SK-N-SH (cell line): ENCODE data around the gene PHF20. TPM values are rescaled to one million over a fixed set of nuclear protein-coding genes. Genes with fewer than 3 reads are reported as not detected.
A peak's percentile ranks its signal among the peaks of the same experiment; 100 is the strongest.
"Not testable (repeated sequence)": the region's sequence is repeated elsewhere in the genome, so short reads cannot be mapped to it uniquely, and the experiment has no call there.

ENCODE experiments used
- CTCF ChIA-PET: fragments of 300-600, 350-600 bp; formaldehyde crosslinking; extraction: SDS; loops from one replicate; lab custom pipeline; 2021; lab: Yijun Ruan, JAX
- POLR2A ChIA-PET: fragments of 350-600 bp; sonication (Branson Sonifier 250); formaldehyde crosslinking; extraction: SDS; loops from one replicate; lab custom pipeline; 2020; ENCODE audit warnings: antibody characterized with exemption, inconsistent platforms; lab: Yijun Ruan, JAX
- DNase-seq: peaks from one replicate; pipeline ENCODE4 v3.0.0; 2012
- H2AFZ ChIP-seq: fragments of 200-600 bp; sonication (generic); 2 replicates; pipeline ENCODE4 v1.8.1; 2016; ENCODE audit warnings: antibody characterized with exemption, mild to moderate bottlenecking, low read depth
- H3F3A ChIP-seq: fragments of 200-600 bp; sonication (generic); replicated peaks from 2 replicates; pipeline ENCODE3; 2016; ENCODE audit warnings: antibody characterized with exemption, mild to moderate bottlenecking; ENCODE audit not compliant: insufficient read depth
- H3K27ac ChIP-seq, 2 experiments: fragments of 200-500 bp in 1 of 2; fragments of 200-600 bp in 1 of 2; sonication (Bioruptor generic) in 1 of 2; sonication (generic), shearing (Covaris generic) in 1 of 2; 2 replicates each; pipeline versions ENCODE4 v1.5.1 to v1.6.1; 2014 to 2016; ENCODE audit warnings: low read depth in 2 of 2, inconsistent platforms in 1 of 2, low read length in 1 of 2, mild to moderate bottlenecking in 1 of 2, mixed read lengths in 1 of 2
- H3K27me3 ChIP-seq: fragments of 200-600 bp; sonication (generic), shearing (Covaris generic); 2 replicates; pipeline ENCODE4 v1.6.1; 2016; ENCODE audit warnings: mixed run types; ENCODE audit not compliant: insufficient read depth
- H3K36me3 ChIP-seq, 2 experiments: fragments of 200-500 bp in 1 of 2; fragments of 200-600 bp in 1 of 2; sonication (Bioruptor generic) in 1 of 2; sonication (generic) in 1 of 2; replicated peaks in 1 of 2; 2 replicates each; pipeline versions ENCODE3 to v1.5.1; 2014 to 2016; ENCODE audit warnings: low read length in 1 of 2, mild to moderate bottlenecking in 1 of 2; ENCODE audit not compliant: insufficient read depth in 2 of 2, control insufficient read depth in 1 of 2
- H3K4me1 ChIP-seq, 2 experiments: fragments of 200-500 bp in 1 of 2; fragments of 200-600 bp in 1 of 2; sonication (Bioruptor generic) in 1 of 2; sonication (generic), shearing (Covaris generic) in 1 of 2; 2 replicates each; pipeline versions ENCODE4 v1.5.1 to v1.6.1; 2014 to 2016; ENCODE audit warnings: low read depth in 1 of 2, low read length in 1 of 2, mixed run types in 1 of 2; ENCODE audit not compliant: insufficient read depth in 2 of 2, control insufficient read depth in 1 of 2
- H3K4me2 ChIP-seq: fragments of 200-600 bp; sonication (generic), shearing (Covaris generic); 2 replicates; pipeline ENCODE4 v1.6.1; 2017; ENCODE audit warnings: mixed run types
- H3K4me3 ChIP-seq, 2 experiments: fragments of 200-500 bp in 1 of 2; fragments of 200-600 bp in 1 of 2; sonication (Bioruptor generic) in 1 of 2; sonication (generic), shearing (Covaris generic) in 1 of 2; 2 replicates each; pipeline versions ENCODE4 v1.5.1 to v1.8.1; 2014 to 2016; ENCODE audit warnings: low read depth in 2 of 2, inconsistent platforms in 1 of 2, low read length in 1 of 2, mild to moderate bottlenecking in 1 of 2, mixed read lengths in 1 of 2, moderate library complexity in 1 of 2
- H3K79me2 ChIP-seq: fragments of 200-600 bp; sonication (generic); 2 replicates; pipeline ENCODE4 v1.8.1; 2017; ENCODE audit warnings: mild to moderate bottlenecking; ENCODE audit not compliant: insufficient read depth
- H3K9ac ChIP-seq: fragments of 200-600 bp; sonication (generic); 2 replicates; pipeline ENCODE4 v1.6.1; 2017; ENCODE audit warnings: mixed run types
- H3K9me2 ChIP-seq: fragments of 200-600 bp; sonication (generic); 2 replicates; pipeline ENCODE4 v1.6.1; 2017; ENCODE audit warnings: mixed run types
- H3K9me3 ChIP-seq: fragments of 200-600 bp; sonication (generic); 2 replicates; pipeline ENCODE4 v1.6.1; 2017; ENCODE audit warnings: mixed run types, mild to moderate bottlenecking, moderate library complexity
- H4K20me1 ChIP-seq: fragments of 200-600 bp; sonication (generic); 2 replicates; pipeline ENCODE4 v1.6.1; 2017; ENCODE audit warnings: mild to moderate bottlenecking, mixed run types; ENCODE audit not compliant: insufficient read depth
- ELF1 ChIP-seq: IDR thresholded peaks from 2 replicates; pipeline ENCODE4 v1.4.0; 2012
- EZH2phosphoT487 ChIP-seq: fragments of 200-600 bp; sonication (generic); IDR thresholded peaks from 2 replicates; pipeline ENCODE4 v1.6.1; 2017; ENCODE audit warnings: low read depth, mixed run types, mild to moderate bottlenecking, antibody characterized with exemption, moderate library complexity, borderline replicate concordance
- FOSL2 ChIP-seq: IDR thresholded peaks from 2 replicates; pipeline ENCODE4 v1.4.0; 2012; ENCODE audit warnings: low read depth, mild to moderate bottlenecking, moderate library complexity, borderline replicate concordance
- FOXJ3 ChIP-seq: sonication (generic); formaldehyde crosslinking; IDR thresholded peaks from 2 replicates; pipeline ENCODE4 v1.5.1; 2020; ENCODE audit warnings: mild to moderate bottlenecking, missing genetic modification reagents
- FOXM1 ChIP-seq: IDR thresholded peaks from 2 replicates; pipeline ENCODE4 v1.4.0; 2012; ENCODE audit warnings: low read depth, mild to moderate bottlenecking
- GATA2 ChIP-seq: sonication (generic); formaldehyde crosslinking; IDR thresholded peaks from 2 replicates; pipeline ENCODE4 v1.5.0; 2020; ENCODE audit warnings: mild to moderate bottlenecking, missing genetic modification reagents
- REST ChIP-seq: IDR thresholded peaks from 2 replicates; pipeline ENCODE4 v1.6.1; 2012; ENCODE audit warnings: mild to moderate bottlenecking, low read depth, low read length, moderate library complexity
- RFX5 ChIP-seq: IDR thresholded peaks from 2 replicates; pipeline ENCODE4 v1.6.1; 2012; ENCODE audit warnings: mild to moderate bottlenecking, improper control_type of control experiment, low read length
- SMC3 ChIP-seq: IDR thresholded peaks from 2 replicates; pipeline ENCODE4 v1.6.1; 2012; ENCODE audit warnings: low read depth, low read length, improper control_type of control experiment
- TEAD4 ChIP-seq: IDR thresholded peaks from 2 replicates; pipeline ENCODE4 v1.4.0; 2012; ENCODE audit warnings: mild to moderate bottlenecking, borderline replicate concordance; ENCODE audit not compliant: insufficient read depth
- YY1 ChIP-seq: IDR thresholded peaks from 2 replicates; pipeline ENCODE4 v1.4.0; 2012; ENCODE audit warnings: low read depth, mild to moderate bottlenecking
- WGBS: methylation state at CpG from one replicate; pipeline ENCODE4 v1.1.6; 2017; ENCODE audit warnings: low lambda C conversion rate; 5-methylcytosine and 5-hydroxymethylcytosine counted together
- polyA plus RNA-seq, 3 experiments: library from polyadenylated mRNA; depleted of rRNA; stranded (reverse); fragments of >200 nt; gene quantifications; 2 replicates each; pipeline ENCODE4 v1.2.3, GENCODE V29; 2012
- TF ChIP-seq, protein P1 (sequence below): IDR thresholded peaks from 2 replicates; pipeline ENCODE4 v1.4.0; 2012; ENCODE audit warnings: low read depth
- TF ChIP-seq, protein P2 (sequence below): IDR thresholded peaks from 2 replicates; pipeline ENCODE4 v1.4.0; 2012; ENCODE audit warnings: low read depth, borderline replicate concordance

Gene PHF20
- polyA plus RNA-seq, 1 of the 3 experiments (the other 2 are of a cell fraction): 23.8 TPM

DNA sequence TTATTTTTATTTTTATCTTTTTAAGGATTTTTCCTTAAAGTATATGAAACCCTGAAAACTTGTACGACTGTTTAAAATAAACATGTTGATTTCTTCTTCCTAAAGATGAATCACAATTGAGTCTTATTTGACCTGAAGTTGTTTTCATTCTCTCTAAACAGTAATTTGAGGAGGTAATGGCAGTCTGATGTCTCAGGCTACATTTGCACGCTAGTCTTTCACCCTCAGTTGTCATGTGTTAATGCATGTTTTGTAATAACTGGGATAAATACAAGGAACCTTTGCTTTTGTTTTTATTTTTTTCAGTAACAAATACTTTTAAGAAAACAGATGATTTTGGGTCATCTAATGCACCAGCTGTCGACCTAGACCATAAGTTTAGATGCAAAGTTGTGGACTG, 127.2 kb downstream of the PHF20 start:
- CTCF ChIA-PET: no interaction called here
- Histone ChIP-seq H3K9ac (no peak overlapping the region), H2AFZ (no peak overlapping the region), H4K20me1 (peaks cover 3% of the 10 kb centered on the region; the same call in 1 of the 2 replicates), H3K9me2 (no peaks in the 10 kb centered on the region), H3K4me2 (no peak overlapping the region), H3K79me2 (peaks cover 17% of the 10 kb centered on the region; the same call in 1 of the 2 replicates), H3K4me1 (peaks cover 10 to 11% of the 10 kb centered on the region in 2 experiments; a peak in 3 of 4 replicates), H3K27me3 (no peaks in the 10 kb centered on the region), H3F3A (peaks cover 26% of the 10 kb centered on the region), H3K9me3 (no peaks in the 10 kb centered on the region), H3K36me3 (peaks cover 8 to 28% of the 10 kb centered on the region in 2 experiments), H3K4me3 (no peak overlapping the region), H3K27ac (no peak overlapping the region)
- WGBS: 94% methylated on average over 3 of the region's 3 CpGs
- DNase-seq: no peak
- no peak for TF ChIP-seq FOXJ3 (CRISPR knock-in tag)
- TF ChIP-seq REST: no peak
- POLR2A ChIA-PET: no interaction called here

GRCh38 chr20:35901230-35901629, 129.4 kb downstream of the PHF20 start:
- peak overlapping the region; percentile 56; the same call in 1 of the 2 replicates for H2AFZ ChIP-seq
- H3F3A ChIP-seq: peaks cover 26% of the 10 kb centered on the region
- peaks cover 10 to 11% of the 10 kb centered on the region in 2 experiments; a peak in 3 of 4 replicates for H3K4me1 ChIP-seq
- 93% methylated on average over 4 of the region's 4 CpGs for WGBS
- H3K36me3 ChIP-seq: peaks cover 17 to 21% of the 10 kb centered on the region in 2 experiments
- H3K27me3 ChIP-seq, H3K4me3 ChIP-seq, POLR2A ChIA-PET, H3K9me2 ChIP-seq, DNase-seq, H3K9me3 ChIP-seq, H4K20me1 ChIP-seq: not testable (repeated sequence)
- CTCF ChIA-PET: interaction anchor here (0.7 kb wide), 1 partner anchor 21 kb away, joined by 4 read pairs; no protein-coding TSS in a partner anchor
- peak overlapping the region; percentile 40 to 94; a peak in 3 of 4 replicates for H3K27ac ChIP-seq
- H3K4me2 ChIP-seq: peak overlapping the region; percentile 48; the same call in 1 of the 2 replicates
- H3K9ac ChIP-seq: peak overlapping the region; percentile 45
- H3K79me2 ChIP-seq: peaks cover 17% of the 10 kb centered on the region; the same call in 1 of the 2 replicates

DNA sequence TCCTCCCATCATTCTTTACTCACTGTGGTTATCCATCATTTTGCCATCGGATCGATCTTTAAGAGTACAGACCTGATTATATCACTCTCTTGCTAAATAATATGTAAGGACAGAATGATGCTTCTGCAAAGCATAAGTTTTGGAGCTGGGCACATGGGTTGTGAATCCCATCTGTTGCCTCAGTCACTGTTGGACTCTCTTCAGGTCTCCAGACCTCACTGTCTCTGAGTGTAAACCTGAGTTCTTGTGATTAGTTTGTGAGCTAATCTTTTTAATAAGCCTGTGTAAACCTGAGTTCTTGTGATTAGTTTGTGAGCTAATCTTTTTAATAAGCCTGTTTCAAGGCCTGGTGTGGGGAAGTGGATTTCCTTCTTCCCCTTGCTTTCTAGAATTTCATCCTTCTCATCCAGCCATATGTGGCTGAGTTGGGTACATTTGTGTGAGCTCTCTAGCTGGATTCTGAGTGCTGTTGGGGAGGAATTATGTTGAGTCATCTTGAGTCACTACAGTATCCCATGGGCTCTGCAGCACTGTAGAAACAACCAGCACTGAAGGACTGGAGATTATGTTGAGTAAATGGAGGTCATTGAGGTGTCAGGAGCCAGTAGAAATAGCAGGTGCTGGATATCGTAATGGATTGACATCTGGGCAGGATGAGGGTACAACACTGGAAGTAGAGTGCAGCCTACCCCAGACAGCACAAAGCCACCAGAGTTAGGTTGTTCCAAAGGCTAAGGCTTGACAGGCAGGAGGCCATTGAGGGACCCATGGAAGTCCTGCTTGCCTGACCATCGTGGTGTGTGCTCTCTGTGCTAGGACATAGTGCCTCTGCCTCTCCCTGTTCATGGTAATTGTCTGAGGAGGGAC, 130.1 kb downstream of the PHF20 start:
- Histone ChIP-seq H2AFZ (peak overlapping the region; percentile 56; the same call in 1 of the 2 replicates), H3K4me1 (peaks cover 11 to 14% of the 10 kb centered on the region in 2 experiments; a peak in 3 of 4 replicates), H3K9ac (peak overlapping the region; percentile 45), H3K36me3 (peaks cover 17 to 21% of the 10 kb centered on the region in 2 experiments), H3K9me3 (no peaks in the 10 kb centered on the region), H3K4me3 (no peak overlapping the region), H3K4me2 (peak overlapping the region; percentile 51), H4K20me1 (peaks cover 3% of the 10 kb centered on the region; the same call in 1 of the 2 replicates), H3K27me3 (no peaks in the 10 kb centered on the region), H3K9me2 (no peaks in the 10 kb centered on the region), H3K79me2 (peaks cover 17% of the 10 kb centered on the region; the same call in 1 of the 2 replicates), H3F3A (peaks cover 26% of the 10 kb centered on the region), H3K27ac (peak overlapping the region; percentile 40 to 94; a peak in 3 of 4 replicates)
- DNase-seq: no peak
- ChIA-PET CTCF (interaction anchor here (0.7 kb wide), 1 partner anchor 22 kb away, joined by 4 read pairs; no protein-coding TSS in a partner anchor), POLR2A (no interaction called here)
- 60% methylated on average over 4 of the region's 4 CpGs for WGBS
- TF ChIP-seq, protein P1, sequence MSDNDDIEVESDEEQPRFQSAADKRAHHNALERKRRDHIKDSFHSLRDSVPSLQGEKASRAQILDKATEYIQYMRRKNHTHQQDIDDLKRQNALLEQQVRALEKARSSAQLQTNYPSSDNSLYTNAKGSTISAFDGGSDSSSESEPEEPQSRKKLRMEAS: no peak
- TF ChIP-seq YY1 (no peak), TEAD4 (no peak), ELF1 (no peak), SMC3 (no peak), GATA2 (no peak), RFX5 (no peak), EZH2phosphoT487 (no peak), FOXM1 (no peak), FOSL2 (peak; percentile 95), FOXJ3 (CRISPR knock-in tag) (no peak)
- TF ChIP-seq, protein P2, sequence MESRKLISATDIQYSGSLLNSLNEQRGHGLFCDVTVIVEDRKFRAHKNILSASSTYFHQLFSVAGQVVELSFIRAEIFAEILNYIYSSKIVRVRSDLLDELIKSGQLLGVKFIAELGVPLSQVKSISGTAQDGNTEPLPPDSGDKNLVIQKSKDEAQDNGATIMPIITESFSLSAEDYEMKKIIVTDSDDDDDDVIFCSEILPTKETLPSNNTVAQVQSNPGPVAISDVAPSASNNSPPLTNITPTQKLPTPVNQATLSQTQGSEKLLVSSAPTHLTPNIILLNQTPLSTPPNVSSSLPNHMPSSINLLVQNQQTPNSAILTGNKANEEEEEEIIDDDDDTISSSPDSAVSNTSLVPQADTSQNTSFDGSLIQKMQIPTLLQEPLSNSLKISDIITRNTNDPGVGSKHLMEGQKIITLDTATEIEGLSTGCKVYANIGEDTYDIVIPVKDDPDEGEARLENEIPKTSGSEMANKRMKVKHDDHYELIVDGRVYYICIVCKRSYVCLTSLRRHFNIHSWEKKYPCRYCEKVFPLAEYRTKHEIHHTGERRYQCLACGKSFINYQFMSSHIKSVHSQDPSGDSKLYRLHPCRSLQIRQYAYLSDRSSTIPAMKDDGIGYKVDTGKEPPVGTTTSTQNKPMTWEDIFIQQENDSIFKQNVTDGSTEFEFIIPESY: no peak
